GM12801 (cell line): ENCODE measurements around the gene DAAM1.

ENCODE experiments used
- TF ChIP-seq, protein P1 (sequence below): IDR thresholded peaks from one replicate; pipeline ENCODE4 v1.5.1; 2011; ENCODE audit warnings: control low read depth; ENCODE audit not compliant: insufficient read length; ENCODE audit errors: extremely low read depth

DAAM1 gene

DNA sequence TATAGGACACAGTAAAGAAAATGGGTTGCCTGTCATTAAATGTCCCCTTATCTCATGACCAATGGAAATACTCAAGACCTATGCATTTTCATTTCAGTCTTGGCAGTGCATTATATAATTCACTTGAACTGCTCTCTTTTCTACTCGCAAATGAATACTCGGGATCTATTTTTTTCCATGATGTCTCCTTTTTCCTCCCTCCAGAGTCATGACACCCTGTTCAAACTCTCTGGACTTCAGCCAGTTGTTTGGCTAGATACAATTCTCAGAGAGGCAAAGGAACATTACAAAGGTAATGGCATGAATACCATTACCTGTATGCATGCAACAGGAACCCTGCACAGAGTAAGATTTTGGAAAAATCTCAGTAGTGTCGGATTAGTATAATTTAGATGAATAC lies 145.8 kb downstream of the DAAM1 start:
- TF ChIP-seq, protein P1, sequence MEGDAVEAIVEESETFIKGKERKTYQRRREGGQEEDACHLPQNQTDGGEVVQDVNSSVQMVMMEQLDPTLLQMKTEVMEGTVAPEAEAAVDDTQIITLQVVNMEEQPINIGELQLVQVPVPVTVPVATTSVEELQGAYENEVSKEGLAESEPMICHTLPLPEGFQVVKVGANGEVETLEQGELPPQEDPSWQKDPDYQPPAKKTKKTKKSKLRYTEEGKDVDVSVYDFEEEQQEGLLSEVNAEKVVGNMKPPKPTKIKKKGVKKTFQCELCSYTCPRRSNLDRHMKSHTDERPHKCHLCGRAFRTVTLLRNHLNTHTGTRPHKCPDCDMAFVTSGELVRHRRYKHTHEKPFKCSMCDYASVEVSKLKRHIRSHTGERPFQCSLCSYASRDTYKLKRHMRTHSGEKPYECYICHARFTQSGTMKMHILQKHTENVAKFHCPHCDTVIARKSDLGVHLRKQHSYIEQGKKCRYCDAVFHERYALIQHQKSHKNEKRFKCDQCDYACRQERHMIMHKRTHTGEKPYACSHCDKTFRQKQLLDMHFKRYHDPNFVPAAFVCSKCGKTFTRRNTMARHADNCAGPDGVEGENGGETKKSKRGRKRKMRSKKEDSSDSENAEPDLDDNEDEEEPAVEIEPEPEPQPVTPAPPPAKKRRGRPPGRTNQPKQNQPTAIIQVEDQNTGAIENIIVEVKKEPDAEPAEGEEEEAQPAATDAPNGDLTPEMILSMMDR = no peak

GRCh38 chr14:59336098-59336497 lies 147.6 kb downstream of the DAAM1 start:
- TF ChIP-seq, protein P1 = no peak

DNA sequence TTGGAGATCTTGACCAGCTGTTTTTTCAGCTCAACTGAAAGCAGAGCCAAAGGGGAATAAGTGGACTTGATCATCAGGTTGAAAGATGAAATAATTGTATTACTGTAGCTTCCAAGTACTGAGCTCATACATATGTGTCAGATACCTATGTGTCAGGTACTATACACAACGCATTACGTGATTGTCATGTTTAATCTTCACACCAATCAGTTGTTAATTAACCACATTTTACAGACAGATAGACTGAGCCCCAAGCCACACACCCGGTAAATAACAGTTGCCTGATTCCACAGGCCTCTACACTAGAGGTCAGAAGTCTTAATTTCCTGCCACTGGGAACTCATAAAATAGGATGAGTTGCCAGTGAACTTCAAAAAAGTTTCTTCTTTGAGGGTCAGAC lies 148.2 kb downstream of the DAAM1 start:
- TF ChIP-seq, protein P1 = no peak

GRCh38 chr14:59337141-59337611 lies 148.7 kb downstream of the DAAM1 start:
- TF ChIP-seq, protein P1 = no peak

- TF ChIP-seq, protein P1 = no peak
Observed at GRCh38 chr14:59338761-59339160, 150.3 kb downstream of the DAAM1 start.

- TF ChIP-seq, protein P1 = no peak
Observed at GRCh38 chr14:59339524-59340330, 151.3 kb downstream of the DAAM1 start.

DNA sequence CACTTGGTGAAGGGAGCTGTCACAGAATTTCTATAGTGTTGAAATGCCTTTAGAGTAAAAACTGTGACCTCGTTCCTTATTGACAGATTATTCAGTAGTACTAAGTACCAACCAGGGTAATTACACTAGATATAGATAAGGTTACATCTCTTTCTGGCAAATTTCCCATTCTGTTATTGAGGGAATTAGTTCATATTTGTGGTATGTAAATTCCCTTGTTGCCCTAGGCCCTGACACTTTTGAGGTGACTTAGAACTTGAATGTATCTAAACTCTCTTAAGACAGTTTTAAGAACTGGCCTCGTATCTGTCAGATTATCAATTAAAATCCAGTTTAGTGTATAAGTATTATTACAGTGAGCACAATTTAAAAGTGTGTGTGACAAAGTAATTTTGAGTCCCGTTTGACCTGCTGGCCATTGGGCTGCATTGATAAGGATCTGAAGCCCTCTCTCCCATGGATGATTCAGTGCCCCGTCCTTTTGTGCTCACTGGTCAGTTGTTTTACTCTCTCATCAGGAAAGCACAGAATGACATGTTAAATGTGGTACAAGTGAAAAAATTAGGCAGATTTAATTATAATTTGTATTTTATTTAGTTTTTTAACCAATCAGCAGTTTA lies 153.5 kb downstream of the DAAM1 start:
- TF ChIP-seq, protein P1 = no peak
